HL-60 (cell line): Measurements from ENCODE around the gene FBXL15.

Source experiments
- DNase-seq, 2 experiments: peaks; one replicate each; pipeline ENCODE4 v3.0.0-alpha.2; 2010 to 2020; ENCODE audit warnings: low read depth in 1 of 2, low spot score in 1 of 2
- H3K27ac ChIP-seq: fragments of 250-450 bp; sonication (Bioruptor Pico); replicated peaks from 2 replicates; pipeline ENCODE4 v1.5.1; 2020; ENCODE audit warnings: mild to moderate bottlenecking, moderate library complexity
- H3K27me3 ChIP-seq: fragments of 250-450 bp; sonication (Bioruptor Pico); 2 replicates; pipeline ENCODE4 v1.5.1; 2021; ENCODE audit warnings: mild to moderate bottlenecking, moderate library complexity; ENCODE audit not compliant: insufficient read depth, poor library complexity, severe bottlenecking
- H3K4me3 ChIP-seq: replicated peaks from 2 replicates; pipeline ENCODE4 v1.5.1; 2011; ENCODE audit warnings: mild to moderate bottlenecking, control low read depth, low read length; ENCODE audit not compliant: insufficient read depth
- GABPA ChIP-seq: IDR thresholded peaks from 2 replicates; pipeline ENCODE4 v1.6.1; 2012; ENCODE audit warnings: low read depth
- POLR2AphosphoS5 ChIP-seq: IDR thresholded peaks from 2 replicates; pipeline ENCODE4 v1.6.1; 2012; ENCODE audit warnings: low read depth
- REST ChIP-seq: IDR thresholded peaks from 2 replicates; pipeline ENCODE4 v1.6.1; 2012; ENCODE audit warnings: low read depth; ENCODE audit not compliant: insufficient replicate concordance
- SPI1 ChIP-seq: IDR thresholded peaks from 2 replicates; pipeline ENCODE4 v1.6.1; 2012; ENCODE audit warnings: low read depth, mild to moderate bottlenecking, borderline replicate concordance
- TF ChIP-seq, protein P1 (sequence below): IDR thresholded peaks from one replicate; pipeline ENCODE4 v1.5.1; 2011; ENCODE audit warnings: low read length, control low read depth, inconsistent platforms; ENCODE audit not compliant: insufficient read depth

The FBXL15 gene

GRCh38 chr10:102460836-102461186, 40.2 kb downstream of the FBXL15 start:
- peak overlapping the region; percentile 42; the same call in 1 of the 2 replicates for H3K4me3 ChIP-seq
- TF ChIP-seq, protein P1, sequence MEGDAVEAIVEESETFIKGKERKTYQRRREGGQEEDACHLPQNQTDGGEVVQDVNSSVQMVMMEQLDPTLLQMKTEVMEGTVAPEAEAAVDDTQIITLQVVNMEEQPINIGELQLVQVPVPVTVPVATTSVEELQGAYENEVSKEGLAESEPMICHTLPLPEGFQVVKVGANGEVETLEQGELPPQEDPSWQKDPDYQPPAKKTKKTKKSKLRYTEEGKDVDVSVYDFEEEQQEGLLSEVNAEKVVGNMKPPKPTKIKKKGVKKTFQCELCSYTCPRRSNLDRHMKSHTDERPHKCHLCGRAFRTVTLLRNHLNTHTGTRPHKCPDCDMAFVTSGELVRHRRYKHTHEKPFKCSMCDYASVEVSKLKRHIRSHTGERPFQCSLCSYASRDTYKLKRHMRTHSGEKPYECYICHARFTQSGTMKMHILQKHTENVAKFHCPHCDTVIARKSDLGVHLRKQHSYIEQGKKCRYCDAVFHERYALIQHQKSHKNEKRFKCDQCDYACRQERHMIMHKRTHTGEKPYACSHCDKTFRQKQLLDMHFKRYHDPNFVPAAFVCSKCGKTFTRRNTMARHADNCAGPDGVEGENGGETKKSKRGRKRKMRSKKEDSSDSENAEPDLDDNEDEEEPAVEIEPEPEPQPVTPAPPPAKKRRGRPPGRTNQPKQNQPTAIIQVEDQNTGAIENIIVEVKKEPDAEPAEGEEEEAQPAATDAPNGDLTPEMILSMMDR = no peak
- no peak for TF ChIP-seq REST
- no peak for TF ChIP-seq POLR2AphosphoS5
- TF ChIP-seq GABPA = no peak
- no peaks in the 10 kb centered on the region for H3K27me3 ChIP-seq
- H3K27ac ChIP-seq = no peak overlapping the region
- DNase-seq = no peak

- no peak for TF ChIP-seq SPI1
- peak; percentile 87 for TF ChIP-seq REST
- TF ChIP-seq, protein P1 = no peak
- no peak for TF ChIP-seq GABPA
- 0 out of 2 replicates have a peak, but pooled peaks have one; percentile 28 for TF ChIP-seq POLR2AphosphoS5
Observed at GRCh38 chr10:102461187-102462054, 40.8 kb downstream of the FBXL15 start.

DNA sequence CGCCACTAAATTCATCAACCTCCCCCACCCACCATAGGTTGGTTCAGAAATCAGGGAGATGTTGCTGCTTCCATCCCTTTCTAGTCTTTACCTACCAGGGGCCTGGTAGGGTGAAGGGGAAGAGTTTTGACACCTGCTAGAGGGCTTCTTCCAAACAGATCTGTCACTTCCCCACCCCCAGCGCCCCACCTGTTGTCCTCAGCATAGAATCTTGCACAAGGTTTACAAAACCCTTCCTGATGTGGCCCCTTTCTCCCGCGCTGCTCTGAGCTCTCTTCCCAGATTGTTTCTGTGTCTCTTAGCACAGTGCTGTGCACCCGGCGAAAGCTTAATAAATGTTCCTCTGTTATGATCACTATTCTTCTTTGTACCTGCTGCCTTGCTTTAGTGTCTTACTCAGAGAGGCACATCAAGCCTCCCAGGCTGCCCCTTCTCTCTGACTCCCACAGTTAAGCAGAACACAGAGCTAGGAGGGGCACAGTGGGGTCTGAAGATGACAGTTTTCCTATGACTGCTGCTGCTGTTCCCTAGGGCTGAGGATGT, 41.9 kb downstream of the FBXL15 start:
- no peaks in the 10 kb centered on the region for H3K27me3 ChIP-seq
- peak; percentile 31 to 42 for DNase-seq
- TF ChIP-seq POLR2AphosphoS5 = no peak
- TF ChIP-seq, protein P1 = no peak
- TF ChIP-seq SPI1 = no peak
- TF ChIP-seq GABPA = no peak
- no peak for TF ChIP-seq REST
- H3K27ac ChIP-seq = no peak overlapping the region
- H3K4me3 ChIP-seq = no peak overlapping the region

More at GRCh38 chr10:102461187-102462054, 40.8 kb downstream of the FBXL15 start:
- H3K27ac ChIP-seq = no peak overlapping the region
- peak; percentile 86 to 91 for DNase-seq
- H3K27me3 ChIP-seq = no peaks in the 10 kb centered on the region
- H3K4me3 ChIP-seq = peak overlapping the region; percentile 42
